ENCODE measurements around the gene ANXA8L1.
"Not testable (repeated sequence)": the region's sequence is repeated elsewhere in the genome, so short reads cannot be mapped to it uniquely, and the experiment has no call there.

ANXA8L1 gene

GRCh38 chr10:46398212-46398886 is 22.8 kb downstream of the ANXA8L1 start:
- not testable (repeated sequence) for DNase-seq

DNA sequence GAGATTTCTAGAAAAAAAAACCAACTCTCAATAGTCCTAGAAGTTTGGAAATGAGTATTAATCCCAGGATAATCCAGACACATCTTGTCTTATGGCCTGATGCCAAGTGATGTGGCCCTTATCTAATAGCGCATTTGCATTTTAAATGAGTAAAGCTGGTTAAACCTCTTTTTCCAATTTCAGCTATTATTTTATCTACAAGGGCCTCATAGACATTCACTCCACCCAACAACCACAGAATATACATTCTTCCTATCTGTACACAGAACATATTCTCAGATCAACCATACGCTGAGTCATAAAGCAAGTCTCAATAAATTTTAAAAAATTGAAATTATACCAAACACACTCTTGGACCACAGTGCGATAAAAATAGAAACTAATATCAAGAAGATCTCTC is 34.0 kb downstream of the ANXA8L1 start:
- DNase-seq = not testable (repeated sequence)

DNA sequence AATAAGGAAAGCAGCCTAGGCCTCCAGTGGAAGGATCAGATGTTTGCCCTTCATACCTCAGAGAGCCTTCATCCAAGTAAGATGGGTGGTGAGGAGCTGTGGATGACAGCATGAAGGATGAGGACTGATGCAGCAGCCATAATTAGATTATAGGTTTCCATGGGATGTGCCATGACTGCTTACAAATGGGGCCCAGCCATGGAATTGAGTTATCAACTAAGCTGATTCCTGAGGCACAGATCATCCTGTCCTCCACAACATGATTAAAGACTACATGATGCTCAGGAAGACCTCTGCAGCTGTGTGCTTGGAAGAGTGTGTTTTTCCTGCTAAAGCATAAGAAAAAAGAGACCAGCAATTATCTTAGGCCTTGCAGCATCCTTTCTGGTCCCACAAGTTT is 35.5 kb downstream of the ANXA8L1 start:
- not testable (repeated sequence) for DNase-seq

- DNase-seq = not testable (repeated sequence)
Observed at GRCh38 chr10:46412665-46413064, 37.1 kb downstream of the ANXA8L1 start.

- not testable (repeated sequence) for DNase-seq
Observed at GRCh38 chr10:46415291-46415690, 39.7 kb downstream of the ANXA8L1 start.

- not testable (repeated sequence) for DNase-seq
Observed at GRCh38 chr10:46418283-46418682, 42.7 kb downstream of the ANXA8L1 start.

GRCh38 chr10:46419570-46420379 is 44.2 kb downstream of the ANXA8L1 start:
- not testable (repeated sequence) for DNase-seq

DNA sequence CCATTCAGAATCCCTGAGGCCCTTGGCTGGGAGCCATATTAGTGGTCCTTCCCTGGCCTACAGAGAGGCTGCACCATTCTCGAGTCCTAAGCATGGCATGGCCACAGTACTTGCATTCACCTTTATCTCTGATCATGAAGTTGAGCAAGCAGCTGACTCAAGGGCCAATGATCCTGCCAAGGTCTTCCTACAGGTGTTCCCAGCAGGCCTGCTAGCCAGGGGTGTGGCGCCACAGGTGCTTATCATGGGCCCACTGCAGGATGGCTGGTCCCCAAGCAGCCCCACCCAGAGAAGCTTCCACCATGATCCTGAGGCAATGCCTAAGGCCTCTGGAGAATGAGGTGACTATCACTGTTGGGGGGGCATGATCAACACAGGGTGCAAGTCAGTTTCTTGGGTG is 48.0 kb downstream of the ANXA8L1 start:
- not testable (repeated sequence) for DNase-seq

GRCh38 chr10:46440942-46441341 is 65.4 kb downstream of the ANXA8L1 start:
- not testable (repeated sequence) for DNase-seq

Measured in HCEC 1CT (cell line).